ENCODE measurements around the gene RLN3.
"Not testable (repeated sequence)": the region's sequence is repeated elsewhere in the genome, so short reads cannot be mapped to it uniquely, and the experiment has no call there.

RLN3 gene

GRCh38 chr19:13995017-13995728 is 32.8 kb upstream of the RLN3 start:
- no peak for DNase-seq

- no peak for DNase-seq
Measured at GRCh38 chr19:13995878-13996765, 31.8 kb upstream of the RLN3 start.

- no peak for DNase-seq
Measured at GRCh38 chr19:13996928-13997630, 30.9 kb upstream of the RLN3 start.

- no peak for DNase-seq
Measured at GRCh38 chr19:13997631-13997962, 30.4 kb upstream of the RLN3 start.

- no peak for DNase-seq
Measured at GRCh38 chr19:13998426-13998825, 29.5 kb upstream of the RLN3 start.

GRCh38 chr19:13999085-13999484 is 28.9 kb upstream of the RLN3 start:
- no peak for DNase-seq

- no peak for DNase-seq
Measured at GRCh38 chr19:14000691-14001375, 27.1 kb upstream of the RLN3 start.

GRCh38 chr19:14002571-14003250 is 25.2 kb upstream of the RLN3 start:
- DNase-seq = no peak

GRCh38 chr19:14003251-14004055 is 24.5 kb upstream of the RLN3 start:
- DNase-seq = no peak

- no peak for DNase-seq
Measured at GRCh38 chr19:14004619-14005348, 23.2 kb upstream of the RLN3 start.

- peak; percentile 96 for DNase-seq
Measured at GRCh38 chr19:14005349-14006084, 22.4 kb upstream of the RLN3 start.

- peak; percentile 100 for DNase-seq
Measured at GRCh38 chr19:14006085-14006765, 21.7 kb upstream of the RLN3 start, which contains the start of gene RFX1. RFX1 (minus strand) TSS chr19:14006320; CDS start chr19:13993843, 12,477 bp downstream.

- no peak for DNase-seq
Measured at GRCh38 chr19:14006766-14007562, 21.0 kb upstream of the RLN3 start.

GRCh38 chr19:14012378-14012915 is 15.5 kb upstream of the RLN3 start:
- DNase-seq = no peak

- DNase-seq = no peak
Measured at GRCh38 chr19:14015524-14016035, 12.4 kb upstream of the RLN3 start.

- DNase-seq = no peak
Measured at GRCh38 chr19:14019100-14019499, 8.8 kb upstream of the RLN3 start.

GRCh38 chr19:14019739-14020138 is 8.2 kb upstream of the RLN3 start:
- DNase-seq = not testable (repeated sequence)

- DNase-seq = no peak
Measured at GRCh38 chr19:14021474-14021873, 6.5 kb upstream of the RLN3 start.

Data from T-helper 9 cell (primary cell).